OCI-LY3 (cell line): Measurements from ENCODE around the gene LRRC10.

Experiments used
- H2AFZ ChIP-seq: fragments of 200-600, 300-600 bp; shearing (Covaris generic); 2 replicates; pipeline ENCODE4 v1.6.0; 2014; ENCODE audit warnings: antibody characterized with exemption, low read depth, low read length
- H3K27ac ChIP-seq: fragments of 200-600, 300-600 bp; sonication (generic); 2 replicates; pipeline ENCODE4 v1.5.1; 2014; ENCODE audit warnings: mild to moderate bottlenecking, low read length, moderate library complexity, mixed read lengths
- H3K27me3 ChIP-seq: fragments of 200-600, 300-600 bp; sonication (generic); 2 replicates; pipeline ENCODE4 v1.6.1; 2014; ENCODE audit warnings: low read depth, low read length, mixed read lengths
- H3K36me3 ChIP-seq: fragments of 200-600, 300-600 bp; sonication (generic); replicated peaks from 2 replicates; pipeline ENCODE3; 2014; ENCODE audit warnings: low read depth, low read length, mixed read lengths
- H3K4me1 ChIP-seq: fragments of 300-600, 200-600 bp; sonication (generic); 2 replicates; pipeline ENCODE4 v1.6.1; 2014; ENCODE audit warnings: low read length, mixed read lengths
- H3K4me2 ChIP-seq: fragments of 200-600, 300-600 bp; sonication (generic); 2 replicates; pipeline ENCODE4 v1.6.1; 2014; ENCODE audit warnings: low read length, mixed read lengths
- H3K4me3 ChIP-seq: fragments of 300-600, 200-600 bp; sonication (generic); 2 replicates; pipeline ENCODE4 v1.5.1; 2014; ENCODE audit warnings: antibody characterized with exemption, mild to moderate bottlenecking, low read length, moderate library complexity
- H3K79me2 ChIP-seq: fragments of 300-600, 200-600 bp; shearing (Covaris generic); 2 replicates; pipeline ENCODE4 v1.6.1; 2014; ENCODE audit warnings: mild to moderate bottlenecking, low read length, mixed read lengths
- H3K9ac ChIP-seq: fragments of 300-600, 200-600 bp; shearing (Covaris generic); 2 replicates; pipeline ENCODE4 v1.6.0; 2014; ENCODE audit warnings: mild to moderate bottlenecking, low read length, moderate library complexity
- H3K9me3 ChIP-seq: fragments of 200-600, 300-600 bp; shearing (Covaris generic); 2 replicates; pipeline ENCODE4 v1.6.1; 2014; ENCODE audit warnings: low read length, mixed read lengths; ENCODE audit not compliant: insufficient read depth
- H4K20me1 ChIP-seq: fragments of 200-600, 300-600 bp; sonication (generic); 2 replicates; pipeline ENCODE4 v1.6.1; 2016; ENCODE audit warnings: low read length, mixed read lengths; ENCODE audit not compliant: insufficient read depth
- EZH2phosphoT487 ChIP-seq: fragments of 200-600 bp; shearing (Covaris generic); IDR thresholded peaks from 2 replicates; pipeline ENCODE4 v1.6.1; 2018; ENCODE audit warnings: antibody characterized with exemption, mixed run types, low read depth
- TF ChIP-seq, protein P1 (sequence below): fragments of 200-600, 300-600 bp; sonication (generic); IDR thresholded peaks from 2 replicates; pipeline ENCODE4 v1.5.1; 2014; ENCODE audit warnings: antibody characterized with exemption, low read length, low read depth

Gene LRRC10

GRCh38 chr12:69583203-69583602 lies 27.5 kb downstream of the LRRC10 start:
- Histone ChIP-seq H3K9me3 (no peaks in the 10 kb centered on the region), H3K27me3 (no peaks in the 10 kb centered on the region), H3K36me3 (peaks cover 18% of the 10 kb centered on the region), H3K27ac (no peak overlapping the region), H3K9ac (no peak overlapping the region), H3K4me2 (no peak overlapping the region), H3K4me3 (no peak overlapping the region), H4K20me1 (peaks cover 5% of the 10 kb centered on the region), H2AFZ (no peak overlapping the region), H3K79me2 (peaks cover 24% of the 10 kb centered on the region), H3K4me1 (peaks cover 18% of the 10 kb centered on the region)
- no peak for TF ChIP-seq EZH2phosphoT487
- TF ChIP-seq, protein P1, sequence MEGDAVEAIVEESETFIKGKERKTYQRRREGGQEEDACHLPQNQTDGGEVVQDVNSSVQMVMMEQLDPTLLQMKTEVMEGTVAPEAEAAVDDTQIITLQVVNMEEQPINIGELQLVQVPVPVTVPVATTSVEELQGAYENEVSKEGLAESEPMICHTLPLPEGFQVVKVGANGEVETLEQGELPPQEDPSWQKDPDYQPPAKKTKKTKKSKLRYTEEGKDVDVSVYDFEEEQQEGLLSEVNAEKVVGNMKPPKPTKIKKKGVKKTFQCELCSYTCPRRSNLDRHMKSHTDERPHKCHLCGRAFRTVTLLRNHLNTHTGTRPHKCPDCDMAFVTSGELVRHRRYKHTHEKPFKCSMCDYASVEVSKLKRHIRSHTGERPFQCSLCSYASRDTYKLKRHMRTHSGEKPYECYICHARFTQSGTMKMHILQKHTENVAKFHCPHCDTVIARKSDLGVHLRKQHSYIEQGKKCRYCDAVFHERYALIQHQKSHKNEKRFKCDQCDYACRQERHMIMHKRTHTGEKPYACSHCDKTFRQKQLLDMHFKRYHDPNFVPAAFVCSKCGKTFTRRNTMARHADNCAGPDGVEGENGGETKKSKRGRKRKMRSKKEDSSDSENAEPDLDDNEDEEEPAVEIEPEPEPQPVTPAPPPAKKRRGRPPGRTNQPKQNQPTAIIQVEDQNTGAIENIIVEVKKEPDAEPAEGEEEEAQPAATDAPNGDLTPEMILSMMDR: peak; percentile 20

GRCh38 chr12:69580074-69580473 lies 30.6 kb downstream of the LRRC10 start:
- Histone ChIP-seq H3K4me1 (peaks cover 18% of the 10 kb centered on the region), H3K27me3 (no peaks in the 10 kb centered on the region), H3K4me2 (no peak overlapping the region), H3K4me3 (no peak overlapping the region), H2AFZ (no peak overlapping the region), H3K9ac (no peak overlapping the region), H4K20me1 (no peaks in the 10 kb centered on the region), H3K27ac (no peak overlapping the region), H3K79me2 (no peaks in the 10 kb centered on the region), H3K36me3 (peaks cover 8% of the 10 kb centered on the region), H3K9me3 (no peaks in the 10 kb centered on the region)
- TF ChIP-seq EZH2phosphoT487: no peak
- TF ChIP-seq, protein P1: no peak

DNA sequence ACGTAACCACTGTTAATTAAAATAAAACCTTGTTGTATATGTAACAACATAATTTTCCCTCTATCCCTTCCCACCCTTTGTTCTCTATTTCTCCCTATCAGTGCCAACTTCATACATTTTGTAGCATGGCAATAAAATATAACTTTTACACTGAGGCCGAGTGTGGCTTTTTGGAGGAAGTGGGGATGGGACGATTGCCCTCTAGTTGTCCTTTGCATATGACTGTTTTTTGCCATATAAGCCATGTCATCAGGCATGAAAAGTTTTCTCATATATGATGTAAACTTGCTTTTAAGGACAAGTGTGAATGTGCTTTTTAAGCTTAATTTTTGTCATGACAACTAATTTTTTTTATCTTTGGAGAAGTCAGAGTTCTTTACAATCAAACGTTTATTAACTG lies 31.7 kb downstream of the LRRC10 start:
- TF ChIP-seq, protein P1: peak; percentile 35
- no peak for TF ChIP-seq EZH2phosphoT487
- Histone ChIP-seq H3K4me2 (peak overlapping the region; percentile 46), H3K36me3 (peaks cover 18% of the 10 kb centered on the region), H3K9ac (no peak overlapping the region), H3K79me2 (no peaks in the 10 kb centered on the region), H3K9me3 (no peaks in the 10 kb centered on the region), H3K4me3 (no peak overlapping the region), H3K27me3 (no peaks in the 10 kb centered on the region), H3K27ac (no peak overlapping the region), H4K20me1 (no peaks in the 10 kb centered on the region), H2AFZ (no peak overlapping the region), H3K4me1 (peaks cover 18% of the 10 kb centered on the region)

GRCh38 chr12:69578283-69578682 lies 32.4 kb downstream of the LRRC10 start:
- Histone ChIP-seq H3K9ac (no peak overlapping the region), H3K27ac (no peak overlapping the region), H3K4me2 (no peak overlapping the region), H3K79me2 (no peaks in the 10 kb centered on the region), H3K9me3 (no peaks in the 10 kb centered on the region), H3K36me3 (peaks cover 20% of the 10 kb centered on the region), H4K20me1 (no peaks in the 10 kb centered on the region), H3K27me3 (no peaks in the 10 kb centered on the region), H2AFZ (no peak overlapping the region), H3K4me3 (no peak overlapping the region), H3K4me1 (peaks cover 18% of the 10 kb centered on the region)
- no peak for TF ChIP-seq EZH2phosphoT487
- TF ChIP-seq, protein P1: no peak
